Ramos (cell line): ENCODE results near the gene ZBTB7A.
"Not testable (repeated sequence)": the region's sequence is repeated elsewhere in the genome, so short reads cannot be mapped to it uniquely, and the experiment has no call there.

Experiments used
- in situ Hi-C: fragments of 300-500 bp; cut with MboI; formaldehyde crosslinking; loops from one replicate; pipeline ENCODE4 v1.14.3; 2022; ENCODE audit warnings: low sequenced_read_pairs; ENCODE audit not compliant: unreplicated experiment

Gene ZBTB7A

GRCh38 chr19:4000798-4001197 lies 65.9 kb downstream of the ZBTB7A start:
- in situ Hi-C loops, result not testable (repeated sequence)

- in situ Hi-C loops, result not testable (repeated sequence)
Observed at GRCh38 chr19:3998667-3999412, 67.9 kb downstream of the ZBTB7A start.

GRCh38 chr19:3995607-3996006 lies 71.1 kb downstream of the ZBTB7A start:
- in situ Hi-C loops, result no loop called here
